Omental fat pad (tissue), 4 donors: ENCODE data around the gene EIPR1. TPM values are rescaled to one million over a fixed set of nuclear protein-coding genes. Genes with fewer than 3 reads are reported as not detected.

Source experiments
- ATAC-seq: fragments of 150-250 bp; one replicate; pipeline ENCODE4 v1.9.1; 2016; ENCODE audit warnings: mild to moderate bottlenecking, moderate library complexity; ENCODE audit not compliant: low FRiP score
- DNase-seq: peaks from one replicate; pipeline ENCODE4 v3.0.0-alpha.2; 2019; ENCODE audit warnings: low spot score
- total RNA-seq, 4 donors: library from RNA; depleted of rRNA; stranded (reverse); fragments of >200 nt; gene quantifications; one replicate each; pipeline ENCODE4 v1.1.0, GENCODE V29; 2016
- TF ChIP-seq, protein P1 (sequence below), 3 donors: fragments of 450-650 bp; IDR thresholded peaks; one replicate each; pipeline ENCODE4 v1.5.1; 2016 to 2017; ENCODE audit warnings: antibody characterized with exemption in 3 of 3, mild to moderate bottlenecking in 3 of 3, moderate library complexity in 2 of 3

The EIPR1 gene
- total RNA-seq, 4 donors from 2014 or later, result 18.5 to 29.8 (median 21.5) TPM

DNA sequence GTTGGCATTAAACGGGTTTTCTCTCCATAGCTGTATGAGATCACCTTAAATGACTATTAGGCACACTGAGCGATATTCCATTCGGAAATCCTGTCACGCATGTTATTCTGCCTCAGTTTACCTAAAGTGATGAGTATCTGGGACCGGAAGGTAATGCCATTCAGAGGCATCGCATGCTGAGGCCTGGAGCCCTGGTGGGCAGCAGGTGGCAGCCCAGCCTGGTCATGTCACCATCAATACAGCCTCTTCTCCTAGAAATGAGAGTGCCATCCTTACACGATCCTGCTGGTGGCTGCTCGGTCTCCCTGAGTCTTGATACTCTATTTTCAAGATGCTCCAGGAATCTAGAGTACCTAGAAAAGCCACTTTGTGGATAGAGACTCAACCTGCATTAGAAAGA lies 119.8 kb downstream of the EIPR1 start:
- no peak for DNase-seq
- no peak for ATAC-seq
- TF ChIP-seq, protein P1, sequence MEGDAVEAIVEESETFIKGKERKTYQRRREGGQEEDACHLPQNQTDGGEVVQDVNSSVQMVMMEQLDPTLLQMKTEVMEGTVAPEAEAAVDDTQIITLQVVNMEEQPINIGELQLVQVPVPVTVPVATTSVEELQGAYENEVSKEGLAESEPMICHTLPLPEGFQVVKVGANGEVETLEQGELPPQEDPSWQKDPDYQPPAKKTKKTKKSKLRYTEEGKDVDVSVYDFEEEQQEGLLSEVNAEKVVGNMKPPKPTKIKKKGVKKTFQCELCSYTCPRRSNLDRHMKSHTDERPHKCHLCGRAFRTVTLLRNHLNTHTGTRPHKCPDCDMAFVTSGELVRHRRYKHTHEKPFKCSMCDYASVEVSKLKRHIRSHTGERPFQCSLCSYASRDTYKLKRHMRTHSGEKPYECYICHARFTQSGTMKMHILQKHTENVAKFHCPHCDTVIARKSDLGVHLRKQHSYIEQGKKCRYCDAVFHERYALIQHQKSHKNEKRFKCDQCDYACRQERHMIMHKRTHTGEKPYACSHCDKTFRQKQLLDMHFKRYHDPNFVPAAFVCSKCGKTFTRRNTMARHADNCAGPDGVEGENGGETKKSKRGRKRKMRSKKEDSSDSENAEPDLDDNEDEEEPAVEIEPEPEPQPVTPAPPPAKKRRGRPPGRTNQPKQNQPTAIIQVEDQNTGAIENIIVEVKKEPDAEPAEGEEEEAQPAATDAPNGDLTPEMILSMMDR (IDR thresholded peaks at IDR 0.05), result no peak

DNA sequence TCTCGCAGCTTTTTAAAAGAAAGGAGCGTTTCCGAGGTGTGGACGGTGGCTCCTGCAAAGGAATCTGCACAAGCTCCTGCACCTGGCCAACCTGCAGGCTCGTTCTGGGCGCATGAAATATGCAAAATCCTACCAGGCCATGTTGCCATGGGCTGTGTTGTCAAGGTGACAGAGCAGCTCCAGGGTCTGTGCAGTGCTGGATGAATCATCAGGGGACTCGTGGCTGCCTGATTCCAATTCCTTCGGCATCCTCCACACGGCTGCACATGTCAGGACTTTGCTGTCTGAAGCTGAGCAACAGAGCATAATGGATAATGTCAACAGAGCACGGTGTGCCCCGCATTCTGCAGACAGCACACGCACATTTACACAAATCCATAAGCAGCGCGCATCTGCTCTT lies 120.5 kb downstream of the EIPR1 start:
- TF ChIP-seq, protein P1 (IDR thresholded peaks at IDR 0.05), result no peak
- DNase-seq (no peak), ATAC-seq (no peak)

DNA sequence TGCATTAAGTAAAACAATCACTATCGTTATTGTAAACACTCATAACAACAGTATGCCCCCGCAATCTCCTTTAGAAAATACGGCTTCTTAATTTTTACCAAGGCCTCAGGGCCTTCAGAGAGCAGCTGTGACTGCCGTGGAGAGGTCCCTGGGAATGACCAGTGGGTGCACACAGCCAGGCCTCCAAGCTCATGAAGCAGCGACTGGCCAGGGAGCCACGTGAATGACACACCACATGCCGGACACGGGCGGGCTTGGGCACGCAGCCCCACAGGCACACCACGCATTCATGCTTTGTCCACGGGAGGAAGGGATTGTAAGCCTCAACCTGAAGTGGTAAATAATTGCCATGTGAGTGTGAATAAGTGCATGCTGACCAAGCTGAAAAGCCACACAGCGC lies 121.0 kb downstream of the EIPR1 start:
- ATAC-seq (no peak), DNase-seq (no peak)
- TF ChIP-seq, protein P1 (IDR thresholded peaks at IDR 0.05), result no peak

DNA sequence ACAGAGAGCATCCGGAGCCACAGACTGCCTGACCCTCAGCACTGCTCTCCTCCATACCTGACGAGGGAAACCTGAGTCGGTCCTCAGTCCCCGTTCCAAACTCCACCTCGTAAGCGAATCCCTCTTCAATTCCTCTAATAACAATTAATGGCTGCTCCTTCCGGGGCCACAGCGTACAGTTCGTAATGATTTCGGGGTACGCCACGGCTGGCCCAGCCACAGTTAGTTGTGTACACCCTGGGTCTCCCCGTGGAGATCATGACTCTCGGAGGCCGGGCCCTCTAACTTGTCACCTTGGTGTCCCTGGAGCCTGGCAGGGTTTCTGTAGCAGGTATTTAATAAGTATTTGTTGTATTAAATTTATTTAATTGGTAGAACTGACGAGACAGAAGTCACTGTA lies 121.5 kb downstream of the EIPR1 start:
- DNase-seq, result no peak
- no peak for ATAC-seq
- TF ChIP-seq, protein P1 (IDR thresholded peaks at IDR 0.05), result no peak

DNA sequence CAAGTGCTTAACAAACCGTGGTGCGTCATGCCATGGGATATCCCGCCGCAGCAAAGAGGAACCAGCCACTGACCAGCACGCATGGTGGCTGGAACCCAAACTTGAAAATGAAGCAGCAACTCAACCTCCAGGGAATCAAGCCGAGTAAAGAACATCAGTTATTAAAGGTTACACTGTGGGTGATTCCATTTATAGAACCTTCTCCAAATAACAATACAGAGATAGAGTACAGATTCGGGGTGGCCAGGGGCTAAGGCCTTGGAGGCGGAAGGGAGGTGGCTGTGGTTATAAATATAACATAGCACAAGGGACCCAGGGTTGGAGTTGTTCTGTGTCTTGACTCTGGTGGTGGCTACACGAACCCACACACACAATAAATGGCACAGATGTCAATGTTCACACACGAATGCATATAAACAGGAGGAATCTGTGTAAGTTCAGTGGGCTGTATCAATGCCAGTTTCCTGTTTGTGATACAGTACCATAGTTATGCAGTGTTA lies 123.1 kb downstream of the EIPR1 start:
- DNase-seq (no peak), ATAC-seq (no peak)
- TF ChIP-seq, protein P1 (IDR thresholded peaks at IDR 0.05), result no peak

DNA sequence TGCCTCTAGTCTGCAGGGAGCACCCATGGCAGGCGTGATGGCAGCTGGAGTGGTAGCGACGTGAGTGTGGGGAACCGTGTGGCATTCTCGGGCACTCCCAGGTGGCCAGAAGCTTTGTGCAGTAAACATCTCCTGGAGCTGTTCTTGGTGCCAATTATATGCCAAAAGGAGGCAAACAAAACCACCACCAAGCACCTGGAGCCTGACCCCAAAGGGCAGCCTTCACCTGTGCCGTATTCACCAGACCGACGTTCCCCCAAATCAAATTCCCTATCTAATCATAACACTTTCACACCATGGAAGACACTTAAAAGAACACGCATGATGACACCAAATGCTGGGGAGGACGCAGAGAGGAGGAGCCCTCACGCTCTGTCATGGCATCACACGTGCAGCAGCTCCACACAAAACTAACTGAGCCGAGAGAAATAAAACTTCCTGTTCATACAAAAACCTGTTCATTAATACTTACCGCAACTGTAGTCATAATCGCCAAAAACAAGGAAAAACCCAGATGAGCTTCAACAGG lies 123.6 kb downstream of the EIPR1 start:
- TF ChIP-seq, protein P1 (IDR thresholded peaks at IDR 0.05), result no peak
- no peak for DNase-seq
- no peak for ATAC-seq

DNA sequence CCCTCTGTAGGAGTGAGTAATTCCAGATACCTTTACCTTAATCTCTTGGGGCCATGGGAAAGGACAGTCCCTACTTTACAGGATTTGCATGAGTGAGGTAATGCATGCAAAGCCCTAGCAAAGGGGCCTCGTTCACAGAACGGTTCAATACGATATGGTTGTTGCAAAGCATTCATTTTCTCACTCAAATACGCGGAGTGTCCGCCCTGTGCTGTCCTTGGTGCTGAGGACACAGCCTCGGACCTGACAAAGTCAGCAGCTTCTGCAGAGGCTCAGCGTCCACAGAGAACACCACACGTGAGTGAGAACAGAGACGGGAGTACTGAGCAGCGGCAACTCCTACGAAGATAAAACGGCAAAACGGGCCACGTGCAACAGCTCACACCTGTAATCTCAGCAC lies 125.7 kb downstream of the EIPR1 start:
- ATAC-seq (no peak), DNase-seq (no peak)
- TF ChIP-seq, protein P1 (IDR thresholded peaks at IDR 0.05), result no peak
